DMS53 (cell line): ENCODE data around the gene SLC6A4.

Experiments
- DNase-seq: peaks from one replicate; lab custom pipeline; 2025; lab: John Stamatoyannopoulos, UW

SLC6A4 gene

DNA sequence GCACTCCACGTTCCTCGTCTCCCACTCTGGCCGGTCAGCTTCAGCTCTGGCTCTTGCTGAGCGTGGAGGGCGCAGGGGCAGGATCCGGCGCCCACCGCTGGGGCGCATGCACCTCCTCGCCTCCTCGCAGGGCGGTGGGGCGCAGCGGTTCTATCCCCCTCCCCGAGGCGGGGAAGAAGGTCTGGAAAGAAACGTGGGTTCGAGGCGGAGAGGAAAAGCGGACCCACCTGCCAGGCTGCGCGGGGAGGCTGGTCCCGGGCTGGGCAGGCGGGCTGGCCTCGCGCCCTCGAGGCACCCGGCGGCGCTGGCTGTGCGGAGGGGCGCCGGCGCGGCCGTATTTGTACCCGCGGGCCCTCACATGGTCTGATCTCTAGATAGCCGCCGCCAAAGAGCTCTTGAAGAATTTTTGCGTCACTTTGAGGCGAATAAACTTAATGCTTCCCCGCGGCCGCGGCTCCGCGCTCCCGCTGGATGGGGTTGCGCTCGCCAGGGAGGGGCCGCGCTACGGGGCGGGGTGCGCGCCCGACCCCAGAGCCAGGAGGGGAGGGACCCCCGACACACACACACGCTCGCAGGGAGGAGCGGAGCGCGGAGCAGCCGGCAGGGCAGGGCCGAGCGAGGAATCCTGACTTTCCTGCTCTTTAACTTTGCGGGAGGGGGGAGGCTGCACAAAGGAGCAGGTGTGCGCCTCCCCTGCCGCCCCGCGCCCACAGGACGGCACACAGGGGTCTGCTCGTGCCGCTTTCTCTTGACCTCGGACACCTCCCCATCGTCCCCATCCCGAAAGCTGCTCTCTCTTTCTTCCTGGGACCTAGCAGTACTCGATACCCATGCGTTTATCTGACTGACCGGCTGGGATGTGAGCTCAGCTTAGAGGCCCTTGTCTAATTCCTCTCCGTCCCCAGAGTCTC, at the start of gene SLC6A4:
Gene SLC6A4, minus strand, starts transcription at position 312 of the 911 bp plus-strand sequence. CDS start 13,739 bp downstream, outside the sequence.
- peak; percentile 56 for DNase-seq

DNA sequence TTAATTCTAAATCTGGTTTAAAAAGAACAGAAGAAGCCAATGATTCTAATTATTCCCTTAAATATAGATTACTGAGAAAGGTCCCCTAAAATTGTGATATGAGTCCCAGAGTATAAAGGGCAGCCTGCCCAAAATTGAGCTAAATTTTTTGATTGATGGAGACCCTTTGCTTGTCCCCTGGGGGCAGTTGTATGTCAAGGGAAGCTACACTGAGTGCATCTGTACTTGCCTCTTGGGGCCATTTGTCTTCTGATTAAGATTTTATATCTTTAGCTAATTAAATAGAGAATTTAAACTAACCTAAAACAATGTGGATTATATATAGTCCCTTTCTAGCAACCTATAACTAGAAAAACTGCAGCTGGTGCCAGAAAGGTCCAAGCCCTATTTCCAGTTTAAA, 43.7 kb upstream of the SLC6A4 start:
- DNase-seq = no peak

GRCh38 chr17:30278032-30278431, 42.5 kb upstream of the SLC6A4 start:
- peak; percentile 30 for DNase-seq

DNA sequence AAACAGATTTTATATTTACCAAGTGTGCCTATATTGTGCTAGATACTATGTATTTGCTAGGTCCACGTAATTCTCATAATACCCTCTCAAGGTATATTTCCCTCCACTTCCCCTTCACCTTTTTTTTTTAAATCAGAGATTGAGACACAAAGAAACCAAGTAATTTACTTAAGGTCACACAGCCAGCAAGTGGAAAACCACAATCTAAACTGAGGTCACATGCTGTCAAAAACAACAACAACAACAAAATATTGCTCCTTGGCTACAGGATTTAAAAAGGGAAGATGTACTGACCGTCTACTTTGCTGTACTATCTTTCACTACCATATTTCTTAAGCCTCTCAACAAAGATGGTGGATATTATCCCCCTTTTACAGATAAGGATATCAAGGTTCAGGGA, 40.4 kb upstream of the SLC6A4 start:
- no peak for DNase-seq

- DNase-seq = no peak
Measured at GRCh38 chr17:30274887-30275286, 39.4 kb upstream of the SLC6A4 start.

DNA sequence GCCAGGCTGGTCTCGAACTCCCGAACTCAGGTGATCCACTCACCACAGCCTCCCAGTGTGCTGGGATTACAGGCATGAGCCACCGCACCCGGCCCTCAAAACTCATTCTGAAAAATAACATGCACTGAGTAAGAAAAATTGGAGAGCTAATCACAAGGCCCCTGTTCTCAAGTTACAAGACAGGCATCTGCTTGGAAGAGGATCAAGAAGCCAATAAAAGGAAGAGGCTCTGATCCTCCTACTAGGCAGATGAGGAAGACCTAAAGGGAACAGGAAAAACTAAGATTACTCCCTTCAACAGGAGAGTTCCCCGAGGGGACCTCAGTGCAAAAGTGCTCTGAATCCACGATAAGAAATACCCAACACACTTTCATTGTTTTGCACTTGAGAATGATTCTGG, 37.9 kb upstream of the SLC6A4 start:
- no peak for DNase-seq

DNA sequence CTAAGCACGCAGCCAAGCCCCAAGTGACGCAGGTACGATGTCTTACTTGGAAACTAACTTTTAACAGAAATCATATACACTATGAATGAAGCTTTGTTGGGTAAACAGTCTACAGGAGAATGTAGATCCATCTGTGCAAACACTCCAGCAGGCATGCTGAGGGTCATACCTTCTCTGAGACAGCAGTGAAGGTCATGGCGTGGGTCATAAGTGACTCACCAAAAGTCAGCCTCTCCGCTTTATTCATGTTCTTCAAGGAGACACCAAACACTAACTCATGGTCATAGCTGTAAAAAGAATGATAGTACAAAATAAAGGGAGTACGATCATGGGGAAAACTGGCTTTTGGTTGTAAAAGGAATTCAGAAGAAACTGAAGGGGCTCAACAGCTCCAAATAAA, 35.6 kb upstream of the SLC6A4 start:
- DNase-seq = no peak

DNA sequence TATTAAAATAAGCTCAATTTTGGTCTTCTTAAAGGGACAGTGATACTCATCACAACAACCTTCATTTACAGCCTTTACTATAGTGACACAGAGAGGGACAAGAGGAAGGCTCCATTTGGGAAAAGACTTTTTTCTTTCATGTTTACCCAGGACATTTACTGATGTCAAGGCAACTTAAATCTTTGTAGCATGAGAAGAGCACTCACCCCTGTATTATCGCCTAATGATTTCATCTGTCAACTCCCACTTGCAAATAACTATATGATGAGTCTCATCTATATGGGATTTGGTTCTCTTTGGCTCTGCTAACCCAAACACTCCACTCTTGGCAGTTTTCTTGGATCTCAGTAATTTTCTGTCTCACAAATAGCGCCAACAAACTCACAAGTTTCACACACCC, 32.1 kb upstream of the SLC6A4 start:
- DNase-seq = no peak

GRCh38 chr17:30263552-30264333, 28.2 kb upstream of the SLC6A4 start:
- DNase-seq = no peak

- no peak for DNase-seq
Measured at GRCh38 chr17:30256756-30257506, 21.4 kb upstream of the SLC6A4 start.

- no peak for DNase-seq
Measured at GRCh38 chr17:30254150-30254549, 18.7 kb upstream of the SLC6A4 start.

DNA sequence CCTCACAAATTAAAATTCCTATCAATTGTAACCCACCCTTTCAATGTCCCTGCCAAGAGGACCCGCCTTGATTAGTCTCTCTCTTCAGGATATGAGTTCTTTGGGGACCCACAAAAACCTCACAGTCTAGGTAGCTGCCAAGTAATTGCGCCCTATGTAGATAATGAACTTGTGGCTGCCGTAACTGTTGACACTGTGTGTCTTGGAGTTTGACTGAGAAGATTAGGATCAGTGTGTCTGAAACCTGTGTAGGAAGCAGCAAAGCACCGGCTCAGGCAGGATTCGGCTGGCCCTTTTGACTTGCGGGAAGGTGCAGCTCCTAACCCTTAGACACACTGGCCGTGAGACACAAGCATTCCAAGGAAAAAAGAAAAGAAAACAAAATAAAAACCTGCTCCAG, 17.8 kb upstream of the SLC6A4 start:
- no peak for DNase-seq

GRCh38 chr17:30251931-30252330, 16.4 kb upstream of the SLC6A4 start:
- no peak for DNase-seq

GRCh38 chr17:30249460-30249859, 14.0 kb upstream of the SLC6A4 start:
- DNase-seq = no peak

GRCh38 chr17:30248786-30249185, 13.3 kb upstream of the SLC6A4 start:
- DNase-seq = no peak

- no peak for DNase-seq
Measured at GRCh38 chr17:30246460-30246859, 11.0 kb upstream of the SLC6A4 start.

DNA sequence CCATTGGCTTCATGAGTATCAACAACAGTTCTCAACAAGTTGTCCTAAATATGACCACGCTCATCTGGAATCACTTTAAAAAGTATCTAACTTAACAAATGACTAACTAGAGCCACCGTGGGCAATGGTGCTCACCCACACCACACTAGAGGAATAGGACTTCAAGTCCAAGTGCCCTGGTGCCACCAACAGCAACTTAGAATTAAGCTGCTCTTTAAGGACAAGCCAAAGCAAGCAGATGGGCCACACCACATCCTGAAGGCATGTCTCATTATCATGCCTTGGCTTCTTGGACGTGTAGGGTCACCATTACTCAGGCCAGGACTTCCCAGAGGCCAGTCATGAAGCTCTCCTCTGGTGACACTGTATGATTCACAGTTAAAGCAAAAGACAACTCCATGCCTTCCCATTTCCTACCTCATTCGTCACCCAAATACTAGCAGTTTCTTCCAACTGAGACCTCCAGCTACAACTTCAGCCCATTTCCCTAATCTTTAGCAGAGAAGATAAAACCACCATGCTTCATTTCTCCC, 9.4 kb upstream of the SLC6A4 start:
- no peak for DNase-seq

DNA sequence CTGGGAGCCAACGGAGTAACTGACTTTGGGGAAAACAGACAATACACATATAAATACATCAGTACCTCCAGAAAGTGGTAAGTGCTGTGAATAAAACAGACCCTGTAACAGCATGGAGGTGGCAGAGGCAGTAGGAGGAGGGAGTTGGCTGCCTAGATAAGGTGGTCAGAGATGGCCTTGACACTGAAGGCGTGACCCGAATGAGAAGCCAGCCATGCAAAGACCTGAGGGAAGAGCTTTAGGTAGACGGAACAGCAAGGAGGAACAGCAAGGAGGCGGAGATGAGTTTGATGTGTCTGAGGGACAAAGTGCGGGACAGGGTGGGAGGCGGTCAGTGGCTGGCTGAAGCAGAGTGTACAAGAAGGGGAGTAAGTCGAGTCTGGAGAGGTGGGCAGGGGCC, 8.1 kb upstream of the SLC6A4 start:
- no peak for DNase-seq

GRCh38 chr17:30243002-30243401, 7.5 kb upstream of the SLC6A4 start:
- no peak for DNase-seq

DNA sequence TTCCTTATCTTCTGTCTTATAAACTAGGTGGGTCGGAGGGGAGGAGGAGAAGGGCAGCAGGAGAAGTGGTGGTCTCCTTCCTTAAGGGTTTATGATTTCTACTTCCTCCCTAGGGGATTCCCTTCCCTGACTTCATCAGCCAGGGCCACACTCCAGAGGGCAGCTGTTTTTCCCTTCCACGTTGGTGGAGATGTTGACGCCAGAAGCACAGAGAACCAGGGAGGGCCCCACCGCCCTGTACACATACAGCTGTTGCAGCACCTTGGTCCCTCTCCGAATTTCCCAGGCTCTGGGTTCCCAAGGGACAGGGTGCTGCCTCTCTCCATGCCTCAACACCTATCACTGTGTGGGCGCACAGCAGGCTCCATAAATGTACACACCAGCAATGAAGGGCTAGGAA, 5.6 kb upstream of the SLC6A4 start:
- DNase-seq = no peak

- no peak for DNase-seq
Measured at GRCh38 chr17:30240177-30240576, 4.7 kb upstream of the SLC6A4 start.

- DNase-seq = peak; percentile 32
Measured at GRCh38 chr17:30239089-30239462, 3.6 kb upstream of the SLC6A4 start.
